Measurements from ENCODE around the gene RNU1-1.
"Not testable (repeated sequence)": the region's sequence is repeated elsewhere in the genome, so short reads cannot be mapped to it uniquely, and the experiment has no call there.

The RNU1-1 gene

DNA sequence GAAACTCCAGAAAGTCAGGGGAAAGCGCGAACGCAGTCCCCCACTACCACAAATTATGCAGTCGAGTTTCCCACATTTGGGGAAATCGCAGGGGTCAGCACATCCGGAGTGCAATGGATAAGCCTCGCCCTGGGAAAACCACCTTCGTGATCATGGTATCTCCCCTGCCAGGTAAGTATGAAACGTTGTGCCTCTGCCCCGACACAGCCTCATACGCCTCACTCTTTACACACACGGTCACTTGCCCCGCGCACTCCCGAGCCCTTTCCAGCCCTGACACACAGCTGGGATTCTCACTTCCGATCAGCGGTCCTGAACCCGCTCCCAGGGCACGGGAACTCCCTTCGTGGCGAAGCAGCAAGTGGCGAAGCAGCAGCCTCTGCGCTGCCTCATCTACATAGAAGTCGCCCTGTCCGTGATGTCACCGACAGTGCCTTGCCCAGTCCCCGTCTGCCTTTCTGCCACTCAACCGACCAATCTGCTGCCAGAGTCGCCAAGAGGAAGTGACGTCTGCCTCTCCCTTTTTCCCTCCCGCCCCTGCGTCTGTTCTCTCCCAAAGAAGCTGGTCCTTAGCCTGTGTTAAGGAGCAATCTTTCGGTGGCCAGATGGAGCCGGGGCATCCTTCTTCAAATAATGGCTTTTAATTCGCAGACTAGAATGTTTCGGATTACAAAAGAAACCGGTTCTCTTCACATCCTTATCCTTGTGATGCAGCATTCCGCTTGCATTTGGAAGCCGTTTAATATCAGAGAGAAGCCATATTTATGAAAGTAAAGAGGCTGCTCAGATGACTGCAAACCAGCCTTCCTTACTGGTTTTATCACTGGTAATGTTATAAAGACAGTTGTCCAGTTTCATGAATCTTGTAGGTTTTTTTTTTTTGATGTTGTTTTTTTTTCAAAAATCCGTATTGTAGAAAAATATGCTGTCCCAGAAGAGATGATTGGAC lies at the start of gene RNU1-1:
TSS of gene RNU1-1 (minus strand) at position 179 of the 949 bp plus-strand sequence.
- not testable (repeated sequence) for DNase-seq

- DNase-seq = not testable (repeated sequence)
Measured at GRCh38 chr1:16561035-16561434, 47.0 kb upstream of the RNU1-1 start.

GRCh38 chr1:16560498-16560897 lies 46.4 kb upstream of the RNU1-1 start:
- not testable (repeated sequence) for DNase-seq

GRCh38 chr1:16559688-16560087 lies 45.6 kb upstream of the RNU1-1 start:
- DNase-seq = not testable (repeated sequence)

DNA sequence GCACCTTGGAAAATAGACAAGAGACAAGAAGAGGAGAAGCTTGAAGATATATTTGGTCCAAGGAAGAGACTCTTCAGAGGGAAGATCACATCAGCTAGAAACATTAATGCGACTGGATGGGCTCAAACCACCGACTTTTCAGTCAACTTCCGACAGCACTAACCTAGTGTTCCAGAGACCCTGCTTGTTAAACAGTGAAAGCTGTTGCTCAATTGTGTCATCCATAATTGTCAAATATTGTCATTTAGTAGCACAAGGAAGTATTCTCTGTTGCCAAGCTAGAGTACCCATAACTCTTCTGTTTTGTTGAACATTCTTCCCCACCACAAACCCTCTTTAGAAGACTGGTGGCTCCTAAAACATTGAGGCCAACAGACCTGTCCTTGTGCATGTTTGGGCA lies 42.9 kb upstream of the RNU1-1 start:
- DNase-seq = not testable (repeated sequence)

GRCh38 chr1:16553244-16553643 lies 39.2 kb upstream of the RNU1-1 start:
- DNase-seq = not testable (repeated sequence)

GRCh38 chr1:16550212-16550918 lies 36.3 kb upstream of the RNU1-1 start:
- DNase-seq = not testable (repeated sequence)

DNA sequence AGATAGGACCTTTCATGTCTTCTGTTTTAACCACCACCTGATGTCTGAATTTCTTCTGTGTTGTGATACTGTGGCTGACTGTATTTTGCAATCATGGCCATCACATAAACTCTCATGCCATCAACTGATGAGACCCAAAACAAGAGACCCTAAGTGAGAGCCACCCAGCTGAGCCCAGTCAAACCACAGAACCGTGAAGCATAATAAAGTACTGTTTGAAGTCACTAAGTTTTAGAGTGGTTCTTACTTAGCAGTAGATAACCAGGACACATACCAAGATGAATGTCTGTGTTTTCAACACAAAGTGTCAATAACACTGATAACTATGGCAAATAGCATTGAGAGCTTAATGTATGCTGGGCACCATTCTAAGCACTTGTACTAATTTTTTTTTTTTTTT lies 35.5 kb upstream of the RNU1-1 start:
- not testable (repeated sequence) for DNase-seq

GRCh38 chr1:16547502-16548241 lies 33.6 kb upstream of the RNU1-1 start:
- not testable (repeated sequence) for DNase-seq

GRCh38 chr1:16545682-16546095 lies 31.6 kb upstream of the RNU1-1 start:
- DNase-seq = not testable (repeated sequence)

- not testable (repeated sequence) for DNase-seq
Measured at GRCh38 chr1:16540421-16540893, 26.4 kb upstream of the RNU1-1 start.

- not testable (repeated sequence) for DNase-seq
Measured at GRCh38 chr1:16537528-16537927, 23.4 kb upstream of the RNU1-1 start.

DNA sequence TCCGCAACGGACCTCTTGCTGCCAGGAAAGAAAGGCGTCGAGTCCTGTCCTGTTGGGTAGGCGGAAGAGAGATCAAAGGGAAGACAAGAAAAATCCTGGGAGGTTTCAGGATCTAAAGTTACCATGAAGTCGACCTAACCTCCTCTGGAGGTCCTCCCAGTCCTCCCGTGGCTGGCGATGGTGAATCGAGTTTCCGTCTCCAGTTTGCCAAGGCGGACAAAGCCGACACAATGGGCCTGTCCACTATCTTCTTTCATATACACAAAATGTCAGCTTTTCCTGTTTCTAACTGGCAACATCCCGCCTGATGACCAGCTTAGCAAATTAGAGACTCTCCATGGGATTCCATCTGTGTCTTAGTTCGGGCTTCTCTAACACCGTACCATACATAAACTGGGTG lies 22.7 kb upstream of the RNU1-1 start:
- DNase-seq = not testable (repeated sequence)

DNA sequence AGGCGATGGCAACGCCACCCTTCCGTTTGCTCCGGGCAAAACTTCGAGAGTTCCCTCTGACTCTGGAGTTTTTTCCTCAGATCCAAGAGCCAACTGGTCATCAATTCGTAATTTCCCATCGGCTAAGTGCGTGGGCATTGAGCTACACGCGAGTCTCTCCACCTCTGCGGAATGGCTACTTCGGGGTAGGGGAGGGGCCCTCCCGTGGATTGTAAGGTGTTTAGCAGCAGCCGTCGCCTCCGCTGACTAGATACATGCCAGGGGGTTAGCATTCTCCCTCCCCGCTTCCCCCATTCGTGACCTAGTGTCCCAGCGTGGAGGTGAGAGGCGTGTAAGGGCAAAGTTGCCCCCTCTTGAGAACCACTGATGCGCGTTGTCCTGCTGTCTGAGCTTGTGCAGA lies 21.8 kb upstream of the RNU1-1 start:
- not testable (repeated sequence) for DNase-seq

GRCh38 chr1:16535487-16535886 lies 21.4 kb upstream of the RNU1-1 start:
- DNase-seq = not testable (repeated sequence)

- DNase-seq = not testable (repeated sequence)
Measured at GRCh38 chr1:16534829-16535456, 20.9 kb upstream of the RNU1-1 start.

DNA sequence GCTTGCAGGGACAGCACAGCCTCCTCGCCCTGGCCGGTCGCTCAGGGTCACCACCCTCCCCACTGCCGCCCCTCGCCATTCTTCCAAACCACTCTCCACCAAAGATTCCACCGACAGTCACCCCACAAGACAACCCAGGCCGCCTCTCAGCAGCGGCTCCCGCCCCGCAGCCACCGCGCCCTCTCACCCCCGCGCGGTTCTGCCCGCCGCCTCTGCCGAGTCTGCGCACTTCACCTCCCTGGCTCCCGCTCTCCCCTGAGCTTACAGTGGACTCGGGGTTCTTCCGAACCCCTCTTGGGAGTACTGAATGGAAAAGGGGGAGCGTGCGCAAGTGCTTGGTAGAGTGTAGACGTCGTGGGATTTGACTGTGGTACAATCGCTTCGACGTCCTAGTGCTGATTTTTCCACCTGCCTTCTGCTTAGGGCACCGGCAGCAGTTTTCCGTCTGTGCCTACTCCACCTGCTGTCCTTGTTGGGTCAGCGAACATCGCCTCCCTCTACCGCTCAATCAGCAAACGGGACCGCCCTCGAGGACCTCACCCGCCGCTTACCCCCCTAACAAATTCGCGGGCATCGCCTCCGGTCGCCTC lies 20.2 kb upstream of the RNU1-1 start:
- not testable (repeated sequence) for DNase-seq

DNA sequence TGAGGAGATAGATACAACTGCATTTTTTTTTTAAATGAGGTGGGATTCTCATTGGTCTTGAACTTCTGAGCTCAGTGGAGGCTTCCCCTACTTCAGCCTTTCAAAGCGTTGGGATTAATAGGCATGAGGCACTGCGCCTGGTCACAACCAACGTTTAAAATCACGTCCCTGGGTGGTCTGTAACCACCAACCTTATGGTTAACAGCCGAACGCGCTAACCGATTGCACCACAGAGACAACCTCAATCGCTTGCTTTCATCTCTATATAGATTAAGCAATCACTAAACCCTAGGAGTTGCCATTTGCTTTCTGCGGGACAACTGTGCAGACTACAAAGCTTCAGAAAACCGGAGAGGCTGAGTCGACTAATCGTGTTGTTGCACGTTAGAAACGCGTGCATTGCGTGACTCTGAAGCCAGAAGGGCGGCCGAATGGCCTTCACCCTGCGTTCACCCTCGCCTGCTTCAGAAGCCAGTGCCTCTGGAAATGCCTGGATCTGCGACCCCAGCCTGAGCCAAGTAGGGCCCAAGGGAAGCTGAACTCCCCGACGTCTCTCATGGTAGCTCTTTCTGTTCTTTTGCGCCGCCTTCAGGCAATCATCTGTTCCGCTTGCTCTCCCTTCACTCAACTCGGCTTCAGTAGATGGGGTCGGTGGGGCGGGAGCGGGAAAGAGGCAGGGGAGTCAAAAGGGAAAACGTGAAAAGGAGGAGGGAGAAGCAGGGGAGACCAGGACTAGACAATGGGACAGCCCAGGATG lies 18.3 kb upstream of the RNU1-1 start:
- DNase-seq = not testable (repeated sequence)

DNA sequence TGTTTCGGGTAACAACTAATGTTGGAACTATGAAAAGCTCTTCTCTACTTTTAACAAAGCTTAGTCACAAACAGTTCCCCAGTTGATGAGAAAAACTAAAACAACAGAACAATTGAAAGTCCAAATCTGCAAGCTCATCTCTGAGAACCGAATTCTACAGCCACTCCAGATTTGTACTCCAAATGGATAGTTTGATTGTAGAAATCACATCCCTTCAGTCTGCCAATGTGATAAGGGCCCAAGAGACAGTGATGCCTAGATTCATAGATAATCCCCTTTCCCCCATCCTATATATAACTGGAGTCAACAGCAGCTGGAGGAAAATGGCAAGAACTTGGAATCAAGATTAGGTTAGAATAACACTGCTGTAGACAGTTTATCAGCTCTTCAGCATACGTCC lies 14.3 kb upstream of the RNU1-1 start:
- DNase-seq = not testable (repeated sequence)

GRCh38 chr1:16525769-16526168 lies 11.7 kb upstream of the RNU1-1 start:
- not testable (repeated sequence) for DNase-seq

DNA sequence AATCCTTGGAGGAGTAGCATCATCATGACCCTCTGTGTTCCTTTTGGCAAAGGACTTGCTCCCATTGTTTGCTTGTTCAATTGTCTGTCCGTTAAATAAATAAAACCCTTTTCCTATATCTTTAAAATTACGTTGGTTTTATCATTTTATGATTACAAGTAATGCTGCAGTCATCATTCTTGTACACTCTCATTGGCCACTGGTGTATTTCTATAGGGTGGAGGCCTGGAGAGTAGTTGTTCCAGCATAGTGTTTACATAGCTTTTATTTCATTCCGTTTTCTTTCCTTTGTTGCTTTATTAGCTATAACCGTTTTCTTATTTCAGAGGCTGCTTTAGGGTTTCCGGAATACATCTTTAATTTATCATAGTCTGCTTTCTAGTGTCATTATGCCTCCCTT lies 7.6 kb upstream of the RNU1-1 start:
- not testable (repeated sequence) for DNase-seq
